SJCRH30 (cell line): ENCODE data around the gene RSL24D1. TPM values are rescaled to one million over a fixed set of nuclear protein-coding genes. Genes with fewer than 3 reads are reported as not detected.

Experiments
- DNase-seq, 2 experiments: peaks; one replicate each; pipeline ENCODE4 v3.0.0-alpha.2; 2015 to 2020
- H3K27ac ChIP-seq: fragments of 250-450 bp; sonication (Bioruptor Pico); 2 replicates; pipeline ENCODE4 v1.5.1; 2020; ENCODE audit warnings: mild to moderate bottlenecking, moderate library complexity
- H3K27me3 ChIP-seq: fragments of 250-450 bp; sonication (Bioruptor Pico); 2 replicates; pipeline ENCODE4 v1.5.1; 2020; ENCODE audit warnings: mild to moderate bottlenecking, moderate library complexity
- H3K36me3 ChIP-seq: fragments of 250-450 bp; sonication (Bioruptor Pico); 2 replicates; pipeline ENCODE4 v1.5.1; 2020; ENCODE audit warnings: mild to moderate bottlenecking, moderate library complexity
- H3K4me1 ChIP-seq: fragments of 250-450 bp; sonication (Bioruptor Pico); 2 replicates; pipeline ENCODE4 v1.5.1; 2020; ENCODE audit warnings: mild to moderate bottlenecking, moderate library complexity
- H3K4me3 ChIP-seq: fragments of 250-450 bp; sonication (Bioruptor Pico); 2 replicates; pipeline ENCODE4 v1.5.1; 2020; ENCODE audit warnings: mild to moderate bottlenecking, moderate library complexity
- H3K9me3 ChIP-seq: fragments of 250-450 bp; sonication (Bioruptor Pico); replicated peaks from 2 replicates; pipeline ENCODE4 v1.5.1; 2020; ENCODE audit warnings: mild to moderate bottlenecking, moderate library complexity
- total RNA-seq: library from RNA; depleted of rRNA; stranded (reverse); fragments of >200 nt; shearing (Covaris generic); gene quantifications from 2 replicates; pipeline ENCODE4 v1.2.3, GENCODE V29; 2014; rRNA removed

RSL24D1 gene
- total RNA-seq: 134 and 140 TPM in 2 replicates

GRCh38 chr15:55196458-55197361, at the start of gene RSL24D1:
Gene RSL24D1, minus strand, starts transcription at chr15:55196941. Its CDS starts 51 bp downstream, at chr15:55196890.
- H3K27ac ChIP-seq: peak within 1 kb of the TSS; percentile 87
- H3K27me3 ChIP-seq: no peaks in the 10 kb centered on the region

GRCh38 chr15:55245059-55245458, 48.3 kb upstream of the RSL24D1 start:
- no peaks in the 10 kb centered on the region for H3K27me3 ChIP-seq
- H3K36me3 ChIP-seq: 0 out of 2 replicates have a peak, but pooled peaks cover 2% of the 10 kb centered on the region
- DNase-seq: no peak
- no peak overlapping the region for H3K4me3 ChIP-seq
- H3K27ac ChIP-seq: no peak overlapping the region
- H3K4me1 ChIP-seq: no peaks in the 10 kb centered on the region
- H3K9me3 ChIP-seq: no peaks in the 10 kb centered on the region

More at GRCh38 chr15:55196458-55197361, at the start of gene RSL24D1:
- DNase-seq: peak; percentile 96 to 98
- H3K4me3 ChIP-seq: peak within 1 kb of the TSS; percentile 91
- H3K36me3 ChIP-seq: peaks cover 11% of the 10 kb centered on the region
- 0 out of 2 replicates have a peak, but pooled peaks cover 3% of the 10 kb centered on the region for H3K9me3 ChIP-seq
- H3K4me1 ChIP-seq: 0 out of 2 replicates have a peak, but pooled peaks cover 9% of the 10 kb centered on the region

GRCh38 chr15:55241891-55242290, 45.1 kb upstream of the RSL24D1 start:
- no peaks in the 10 kb centered on the region for H3K4me1 ChIP-seq
- H3K9me3 ChIP-seq: no peaks in the 10 kb centered on the region
- H3K27me3 ChIP-seq: no peaks in the 10 kb centered on the region
- no peak overlapping the region for H3K27ac ChIP-seq
- H3K36me3 ChIP-seq: no peaks in the 10 kb centered on the region
- H3K4me3 ChIP-seq: no peak overlapping the region
- DNase-seq: no peak

- Histone ChIP-seq H3K27me3 (no peaks in the 10 kb centered on the region), H3K9me3 (no peaks in the 10 kb centered on the region), H3K27ac (no peak overlapping the region), H3K36me3 (no peaks in the 10 kb centered on the region), H3K4me3 (no peak overlapping the region), H3K4me1 (no peaks in the 10 kb centered on the region)
- no peak for DNase-seq
These were observed 44.4 kb upstream of the RSL24D1 start for GRCh38 chr15:55241186-55241585.

GRCh38 chr15:55240125-55240760, 43.5 kb upstream of the RSL24D1 start:
- no peaks in the 10 kb centered on the region for H3K9me3 ChIP-seq
- H3K36me3 ChIP-seq: no peaks in the 10 kb centered on the region
- no peak overlapping the region for H3K4me3 ChIP-seq
- H3K27ac ChIP-seq: no peak overlapping the region
- no peaks in the 10 kb centered on the region for H3K4me1 ChIP-seq
- H3K27me3 ChIP-seq: no peaks in the 10 kb centered on the region
- no peak for DNase-seq

GRCh38 chr15:55239440-55240124, 42.8 kb upstream of the RSL24D1 start:
- Histone ChIP-seq H3K36me3 (no peaks in the 10 kb centered on the region), H3K4me3 (no peak overlapping the region), H3K4me1 (no peaks in the 10 kb centered on the region), H3K9me3 (no peaks in the 10 kb centered on the region), H3K27me3 (no peaks in the 10 kb centered on the region), H3K27ac (no peak overlapping the region)
- no peak for DNase-seq

- H3K9me3 ChIP-seq: no peaks in the 10 kb centered on the region
- H3K27me3 ChIP-seq: no peaks in the 10 kb centered on the region
- H3K4me1 ChIP-seq: no peaks in the 10 kb centered on the region
- DNase-seq: no peak
- H3K27ac ChIP-seq: no peak overlapping the region
- no peak overlapping the region for H3K4me3 ChIP-seq
- no peaks in the 10 kb centered on the region for H3K36me3 ChIP-seq
These were observed 42.1 kb upstream of the RSL24D1 start for GRCh38 chr15:55238877-55239276.

- no peak for DNase-seq
- H3K27ac ChIP-seq: no peak overlapping the region
- H3K27me3 ChIP-seq: no peaks in the 10 kb centered on the region
- no peak overlapping the region for H3K4me3 ChIP-seq
- H3K9me3 ChIP-seq: no peaks in the 10 kb centered on the region
- H3K36me3 ChIP-seq: no peaks in the 10 kb centered on the region
- no peaks in the 10 kb centered on the region for H3K4me1 ChIP-seq
These were observed 40.7 kb upstream of the RSL24D1 start for GRCh38 chr15:55237219-55238130.

GRCh38 chr15:55235546-55236036, 38.9 kb upstream of the RSL24D1 start:
- Histone ChIP-seq H3K27me3 (no peaks in the 10 kb centered on the region), H3K4me3 (no peak overlapping the region), H3K4me1 (no peaks in the 10 kb centered on the region), H3K27ac (no peak overlapping the region), H3K36me3 (no peaks in the 10 kb centered on the region), H3K9me3 (peaks cover 3% of the 10 kb centered on the region; the same call in 1 of the 2 replicates)
- DNase-seq: no peak

- no peak overlapping the region for H3K4me3 ChIP-seq
- no peaks in the 10 kb centered on the region for H3K4me1 ChIP-seq
- no peak for DNase-seq
- H3K36me3 ChIP-seq: no peaks in the 10 kb centered on the region
- H3K9me3 ChIP-seq: peaks cover 3% of the 10 kb centered on the region; the same call in 1 of the 2 replicates
- no peaks in the 10 kb centered on the region for H3K27me3 ChIP-seq
- no peak overlapping the region for H3K27ac ChIP-seq
These were observed 38.0 kb upstream of the RSL24D1 start for GRCh38 chr15:55234800-55235104.

GRCh38 chr15:55234104-55234799, 37.5 kb upstream of the RSL24D1 start:
- H3K4me3 ChIP-seq: no peak overlapping the region
- H3K36me3 ChIP-seq: no peaks in the 10 kb centered on the region
- no peaks in the 10 kb centered on the region for H3K27me3 ChIP-seq
- no peak overlapping the region for H3K27ac ChIP-seq
- peaks cover 3% of the 10 kb centered on the region; the same call in 1 of the 2 replicates for H3K9me3 ChIP-seq
- no peaks in the 10 kb centered on the region for H3K4me1 ChIP-seq
- no peak for DNase-seq

- no peak for DNase-seq
- Histone ChIP-seq H3K9me3 (peaks cover 3% of the 10 kb centered on the region; the same call in 1 of the 2 replicates), H3K27ac (no peak overlapping the region), H3K4me3 (no peak overlapping the region), H3K36me3 (no peaks in the 10 kb centered on the region), H3K4me1 (no peaks in the 10 kb centered on the region), H3K27me3 (no peaks in the 10 kb centered on the region)
These were observed 34.7 kb upstream of the RSL24D1 start for GRCh38 chr15:55231455-55231854.

GRCh38 chr15:55230953-55231352, 34.2 kb upstream of the RSL24D1 start:
- H3K27me3 ChIP-seq: no peaks in the 10 kb centered on the region
- H3K4me3 ChIP-seq: no peak overlapping the region
- DNase-seq: no peak
- no peaks in the 10 kb centered on the region for H3K36me3 ChIP-seq
- peaks cover 3% of the 10 kb centered on the region; the same call in 1 of the 2 replicates for H3K9me3 ChIP-seq
- H3K27ac ChIP-seq: no peak overlapping the region
- no peaks in the 10 kb centered on the region for H3K4me1 ChIP-seq
